Neural progenitor cell (in vitro differentiated cells): ENCODE data around the gene BSDC1. TPM values are rescaled to one million over a fixed set of nuclear protein-coding genes. Genes with fewer than 3 reads are reported as not detected.
A peak's percentile ranks its signal among the peaks of the same experiment; 100 is the strongest.

Experiments
- DNase-seq: peaks from one replicate; pipeline ENCODE4 v3.0.0-alpha.2; 2016; ENCODE audit warnings: low spot score
- H2AFZ ChIP-seq: fragments of 200-600 bp; sonication (generic); replicated peaks from 2 replicates; pipeline ENCODE4 v1.6.1; 2016; ENCODE audit warnings: antibody characterized with exemption
- H3F3A ChIP-seq: fragments of 200-600 bp; sonication (generic); 2 replicates; pipeline ENCODE4 v1.6.1; 2016; ENCODE audit warnings: antibody characterized with exemption, low read depth
- H3K27ac ChIP-seq: fragments of 200-600 bp; sonication (generic); 2 replicates; pipeline ENCODE4 v1.5.1; 2016; ENCODE audit warnings: mild to moderate bottlenecking
- H3K27me3 ChIP-seq: fragments of 200-600 bp; sonication (generic); 2 replicates; pipeline ENCODE4 v1.6.1; 2016; ENCODE audit warnings: mild to moderate bottlenecking, moderate library complexity
- H3K36me3 ChIP-seq: fragments of 200-600 bp; sonication (generic); 2 replicates; pipeline ENCODE4 v1.5.1; 2016
- H3K4me1 ChIP-seq: fragments of 200-600 bp; sonication (generic); 2 replicates; pipeline ENCODE4 v1.6.1; 2016; ENCODE audit warnings: mixed run types
- H3K4me2 ChIP-seq: fragments of 200-600 bp; sonication (generic); 2 replicates; pipeline ENCODE4 v1.6.1; 2016
- H3K4me3 ChIP-seq: fragments of 200-600 bp; sonication (generic); 2 replicates; pipeline ENCODE4 v1.5.1; 2016
- H3K79me2 ChIP-seq: fragments of 200-600 bp; sonication (generic); 2 replicates; pipeline ENCODE4 v1.6.1; 2016; ENCODE audit warnings: low read depth
- H3K9ac ChIP-seq: fragments of 200-600 bp; sonication (generic); 2 replicates; pipeline ENCODE4 v1.6.1; 2016
- H3K9me3 ChIP-seq: fragments of 200-600 bp; sonication (generic); 2 replicates; pipeline ENCODE4 v1.5.1; 2016; ENCODE audit warnings: low read depth
- H4K20me1 ChIP-seq: fragments of 200-600 bp; sonication (generic); 2 replicates; pipeline ENCODE4 v1.6.1; 2016; ENCODE audit warnings: low read depth
- H3K27ac Mint-ChIP-seq: 3 replicates; pipeline ENCODE4 v1.8.0; 2021; ENCODE audit warnings: mixed read lengths
- H3K27me3 Mint-ChIP-seq: 2 replicates; pipeline ENCODE4 v1.8.0; 2022; ENCODE audit warnings: low read depth, mild to moderate bottlenecking, inconsistent platforms, moderate library complexity, mixed read lengths; ENCODE audit not compliant: insufficient read depth
- H3K36me3 Mint-ChIP-seq: 3 replicates; pipeline ENCODE4 v1.8.0; 2021; ENCODE audit warnings: mixed read lengths
- H3K4me1 Mint-ChIP-seq: 3 replicates; pipeline ENCODE4 v1.8.0; 2021; ENCODE audit warnings: mixed read lengths
- H3K4me3 Mint-ChIP-seq: 3 replicates; pipeline ENCODE4 v1.8.0; 2021; ENCODE audit warnings: mild to moderate bottlenecking, moderate library complexity, mixed read lengths
- H3K9me3 Mint-ChIP-seq: 3 replicates; pipeline ENCODE4 v1.8.0; 2020; ENCODE audit warnings: mixed read lengths
- CTCF ChIP-seq: fragments of 200-600 bp; sonication (generic); IDR thresholded peaks from 2 replicates; pipeline ENCODE4 v1.5.1; 2017; ENCODE audit warnings: antibody characterized with exemption, mild to moderate bottlenecking
- EZH2 ChIP-seq: fragments of 200-600 bp; sonication (generic); IDR thresholded peaks from 2 replicates; pipeline ENCODE4 v1.6.1; 2017; ENCODE audit warnings: antibody characterized with exemption, mild to moderate bottlenecking, moderate library complexity
- EZH2phosphoT487 ChIP-seq: fragments of 200-600 bp; sonication (generic); IDR thresholded peaks from 2 replicates; pipeline ENCODE4 v1.6.1; 2017; ENCODE audit warnings: antibody characterized with exemption
- total RNA-seq: library from RNA; depleted of rRNA; stranded (reverse); fragments of >200 nt; gene quantifications from 2 replicates; pipeline ENCODE4 v1.2.3, GENCODE V29; 2015; ENCODE audit warnings: low replicate concordance

BSDC1 gene
- total RNA-seq, 1 donor from 2014 or later = 47.5 TPM

GRCh38 chr1:32335535-32335789 is 58.8 kb downstream of the BSDC1 start:
- Histone ChIP-seq H2AFZ (no peak overlapping the region), H3K9ac (peak overlapping the region; percentile 96), H3K27ac (peak overlapping the region; percentile 93), H3K4me1 (peaks cover 36% of the 10 kb centered on the region), H3K4me3 (peak overlapping the region; percentile 100), H3K79me2 (peaks cover 35% of the 10 kb centered on the region), H3K27me3 (peaks cover 7% of the 10 kb centered on the region), H3K9me3 (no peaks in the 10 kb centered on the region), H3K4me2 (peak overlapping the region; percentile 100), H4K20me1 (peaks cover 53% of the 10 kb centered on the region), H3F3A (peaks cover 62% of the 10 kb centered on the region), H3K36me3 (peaks cover 6% of the 10 kb centered on the region)
- Mint-ChIP-seq H3K36me3 (peaks cover 32% of the 10 kb centered on the region), H3K27me3 (peaks cover 28% of the 10 kb centered on the region), H3K9me3 (no peaks in the 10 kb centered on the region), H3K4me3 (peak overlapping the region; percentile 99), H3K4me1 (peaks cover 44% of the 10 kb centered on the region), H3K27ac (no peak overlapping the region)
- TF ChIP-seq CTCF (no peak), EZH2 (no peak), EZH2phosphoT487 (no peak)
- no peak for DNase-seq

GRCh38 chr1:32334864-32335534 is 59.2 kb downstream of the BSDC1 start:
- peak; percentile 74 for DNase-seq
- TF ChIP-seq EZH2phosphoT487 = no peak
- TF ChIP-seq CTCF = peak; percentile 69
- H2AFZ ChIP-seq = no peak overlapping the region
- Mint-ChIP-seq H3K9me3 (no peaks in the 10 kb centered on the region), H3K27me3 (peaks cover 28% of the 10 kb centered on the region), H3K27ac (peak overlapping the region; percentile 98), H3K36me3 (peaks cover 32% of the 10 kb centered on the region), H3K4me3 (peak overlapping the region; percentile 99), H3K4me1 (peaks cover 44% of the 10 kb centered on the region)
- H3K4me1 ChIP-seq = peaks cover 36% of the 10 kb centered on the region
- H3K36me3 ChIP-seq = peaks cover 6% of the 10 kb centered on the region
- H3K4me3 ChIP-seq = peak overlapping the region; percentile 100
- H3K27ac ChIP-seq = peak overlapping the region; percentile 93
- peak overlapping the region; percentile 100 for H3K4me2 ChIP-seq
- H4K20me1 ChIP-seq = peaks cover 57% of the 10 kb centered on the region
- H3K9ac ChIP-seq = peak overlapping the region; percentile 96
- H3K9me3 ChIP-seq = no peaks in the 10 kb centered on the region
- peaks cover 35% of the 10 kb centered on the region for H3K79me2 ChIP-seq
- peaks cover 66% of the 10 kb centered on the region for H3F3A ChIP-seq
- peaks cover 7% of the 10 kb centered on the region for H3K27me3 ChIP-seq

- DNase-seq = no peak
- H3K27ac ChIP-seq = peak overlapping the region; percentile 93
- H2AFZ ChIP-seq = no peak overlapping the region
- H3F3A ChIP-seq = peaks cover 70% of the 10 kb centered on the region
- peak overlapping the region; percentile 100 for H3K4me3 ChIP-seq
- peaks cover 31% of the 10 kb centered on the region for H3K27me3 Mint-ChIP-seq
- peak overlapping the region; percentile 96 for H3K9ac ChIP-seq
- peaks cover 35% of the 10 kb centered on the region for H3K79me2 ChIP-seq
- peaks cover 7% of the 10 kb centered on the region for H3K27me3 ChIP-seq
- H3K4me1 Mint-ChIP-seq = peaks cover 44% of the 10 kb centered on the region
- no peaks in the 10 kb centered on the region for H3K9me3 ChIP-seq
- peaks cover 36% of the 10 kb centered on the region for H3K4me1 ChIP-seq
- peak overlapping the region; percentile 99 for H3K4me3 Mint-ChIP-seq
- H3K9me3 Mint-ChIP-seq = no peaks in the 10 kb centered on the region
- no peak for TF ChIP-seq EZH2
- no peak for TF ChIP-seq EZH2phosphoT487
- TF ChIP-seq CTCF = no peak
- H3K27ac Mint-ChIP-seq = peak overlapping the region; percentile 98
- H3K36me3 ChIP-seq = peaks cover 6% of the 10 kb centered on the region
- peak overlapping the region; percentile 100 for H3K4me2 ChIP-seq
- H4K20me1 ChIP-seq = peaks cover 64% of the 10 kb centered on the region
- peaks cover 35% of the 10 kb centered on the region for H3K36me3 Mint-ChIP-seq
These were observed 59.9 kb downstream of the BSDC1 start for GRCh38 chr1:32334274-32334861.
